ENCODE results near the gene TBC1D21.

The TBC1D21 gene

DNA sequence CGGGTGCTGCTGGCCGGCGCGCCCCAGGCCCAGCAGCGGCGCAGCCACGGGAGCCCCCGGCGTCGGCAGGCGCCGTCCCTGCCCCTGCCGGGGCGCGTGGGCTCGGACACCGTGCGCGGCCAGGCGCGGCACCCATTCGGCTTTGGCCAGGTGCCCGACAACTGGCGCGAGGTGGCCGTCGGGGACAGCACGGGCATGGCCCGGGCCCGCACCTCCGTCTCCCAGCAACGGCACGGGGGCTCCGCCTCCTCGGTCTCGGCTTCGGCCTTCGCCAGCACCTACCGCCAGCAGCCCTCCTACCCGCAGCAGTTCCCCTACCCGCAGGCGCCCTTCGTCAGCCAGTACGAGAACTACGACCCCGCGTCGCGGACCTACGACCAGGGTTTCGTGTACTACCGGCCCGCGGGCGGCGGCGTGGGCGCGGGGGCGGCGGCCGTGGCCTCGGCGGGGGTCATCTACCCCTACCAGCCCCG is 53.7 kb downstream of the TBC1D21 start:
- peak overlapping the region; percentile 91 for H3K27ac ChIP-seq (ENCODE audit: low read depth, low read length)
- peak overlapping the region; percentile 63 to 74 for H3K4me3 ChIP-seq (ENCODE audit: low read depth in 1 of 2, low read length in 2 of 2)
- peak overlapping the region; percentile 15 for H3K9ac ChIP-seq (ENCODE audit: low read length)
- H3K27me3 ChIP-seq (ENCODE audit: control insufficient read depth in 1 of 2, insufficient read depth in 2 of 2, low read length in 2 of 2): no peaks in the 10 kb centered on the region
- H3K36me3 ChIP-seq (ENCODE audit: insufficient read depth, low read length): no peaks in the 10 kb centered on the region
- H3K9me3 ChIP-seq (ENCODE audit: low read length): no peaks in the 10 kb centered on the region
- peaks cover 78% of the 10 kb centered on the region for H3K4me1 ChIP-seq (ENCODE audit: insufficient read depth, low read length)

DNA sequence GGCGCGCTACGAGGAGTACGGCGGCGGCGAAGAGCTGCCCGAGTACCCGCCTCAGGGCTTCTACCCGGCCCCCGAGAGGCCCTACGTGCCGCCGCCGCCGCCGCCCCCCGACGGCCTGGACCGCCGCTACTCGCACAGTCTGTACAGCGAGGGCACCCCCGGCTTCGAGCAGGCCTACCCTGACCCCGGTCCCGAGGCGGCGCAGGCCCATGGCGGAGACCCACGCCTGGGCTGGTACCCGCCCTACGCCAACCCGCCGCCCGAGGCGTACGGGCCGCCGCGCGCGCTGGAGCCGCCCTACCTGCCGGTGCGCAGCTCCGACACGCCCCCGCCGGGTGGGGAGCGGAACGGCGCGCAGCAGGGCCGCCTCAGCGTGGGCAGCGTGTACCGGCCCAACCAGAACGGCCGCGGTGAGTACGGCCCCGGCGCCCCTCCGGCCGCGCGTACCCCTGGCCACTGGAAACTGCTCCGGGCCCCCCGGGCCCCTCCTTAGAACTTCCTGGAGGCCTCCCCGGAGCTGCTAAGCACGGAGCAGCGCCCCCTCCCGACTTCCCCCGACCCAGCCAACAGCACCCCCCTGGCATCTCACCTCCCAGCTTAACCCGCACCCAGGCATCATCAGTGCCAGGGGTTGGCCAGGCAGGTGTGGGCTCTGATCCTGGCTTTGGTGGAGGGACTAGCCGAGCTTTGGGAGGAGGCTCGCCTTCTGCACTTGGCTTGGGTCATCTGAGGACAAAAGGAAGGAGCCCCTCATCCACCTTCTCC is 54.3 kb downstream of the TBC1D21 start:
- Histone ChIP-seq H3K4me1 (ENCODE audit: insufficient read depth, low read length) (peaks cover 72% of the 10 kb centered on the region), H3K27me3 (ENCODE audit: control insufficient read depth in 1 of 2, insufficient read depth in 2 of 2, low read length in 2 of 2) (no peaks in the 10 kb centered on the region), H3K36me3 (ENCODE audit: insufficient read depth, low read length) (no peaks in the 10 kb centered on the region), H3K9ac (ENCODE audit: low read length) (peak overlapping the region; percentile 43), H3K4me3 (ENCODE audit: low read depth in 1 of 2, low read length in 2 of 2) (peak overlapping the region; percentile 63 to 74), H3K9me3 (ENCODE audit: low read length) (no peaks in the 10 kb centered on the region), H3K27ac (ENCODE audit: low read depth, low read length) (peak overlapping the region; percentile 91)

DNA sequence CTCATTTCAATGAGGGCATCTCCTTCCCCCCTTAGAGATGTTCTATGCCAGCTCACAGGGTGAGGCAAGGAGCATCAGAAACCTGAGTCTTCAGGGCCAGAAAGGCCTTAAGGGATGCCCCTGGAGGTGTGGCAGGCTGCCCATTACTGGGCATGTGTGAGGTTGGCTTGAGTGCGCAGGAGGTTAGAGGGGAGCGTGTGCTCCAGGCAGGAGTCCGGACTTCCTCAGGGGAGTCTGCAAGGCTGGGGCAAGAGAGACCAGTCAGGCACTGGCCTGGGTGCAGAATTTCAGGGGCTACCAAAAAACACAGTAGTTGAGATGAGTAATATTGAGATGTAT is 54.8 kb downstream of the TBC1D21 start:
- H3K27ac ChIP-seq (ENCODE audit: low read depth, low read length): no peak overlapping the region

DNA sequence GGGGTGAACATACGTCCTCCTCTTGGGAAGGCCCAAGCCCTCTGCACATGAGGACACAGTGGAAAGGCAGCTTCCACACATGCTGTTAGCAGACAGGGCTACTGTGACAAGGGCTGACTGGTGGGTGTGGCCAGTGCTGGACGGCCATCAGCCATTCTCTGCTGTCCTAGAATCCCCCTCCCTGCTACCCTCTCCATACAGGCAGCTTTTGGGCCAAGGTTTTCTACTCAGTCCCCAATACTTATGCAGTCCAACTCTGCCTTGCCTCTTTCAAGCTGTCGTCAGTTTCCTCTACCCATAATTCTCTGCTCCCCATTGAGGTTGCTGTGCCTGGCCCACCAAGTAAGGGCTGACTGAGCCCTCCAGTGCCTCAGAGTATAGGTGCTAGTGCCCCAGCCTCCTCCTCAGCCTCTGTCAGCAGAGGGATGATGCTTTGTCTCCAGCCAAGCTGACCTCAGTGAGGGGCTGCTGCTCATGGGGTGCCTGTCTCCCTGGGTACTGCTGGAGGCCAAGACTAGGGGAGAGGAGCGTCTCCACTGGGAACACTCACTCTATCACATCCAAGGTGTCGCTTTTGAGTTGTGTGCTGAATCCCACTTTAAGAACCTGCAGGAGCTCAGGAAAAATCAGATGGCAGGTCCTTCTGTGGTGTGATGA is 55.7 kb downstream of the TBC1D21 start:
- no peak overlapping the region for H3K9ac ChIP-seq (ENCODE audit: low read length)
- peaks cover 58% of the 10 kb centered on the region for H3K4me1 ChIP-seq (ENCODE audit: insufficient read depth, low read length)
- no peak overlapping the region for H3K27ac ChIP-seq (ENCODE audit: low read depth, low read length)

More for the DNA sequence above, 54.8 kb downstream of the TBC1D21 start:
- no peaks in the 10 kb centered on the region for H3K36me3 ChIP-seq (ENCODE audit: insufficient read depth, low read length)
- H3K9ac ChIP-seq (ENCODE audit: low read length): peak overlapping the region; percentile 43
- peak overlapping the region; percentile 63 to 74 for H3K4me3 ChIP-seq (ENCODE audit: low read depth in 1 of 2, low read length in 2 of 2)
- H3K4me1 ChIP-seq (ENCODE audit: insufficient read depth, low read length): peaks cover 67% of the 10 kb centered on the region
- H3K27me3 ChIP-seq (ENCODE audit: control insufficient read depth in 1 of 2, insufficient read depth in 2 of 2, low read length in 2 of 2): no peaks in the 10 kb centered on the region
- H3K9me3 ChIP-seq (ENCODE audit: low read length): no peaks in the 10 kb centered on the region

DNA sequence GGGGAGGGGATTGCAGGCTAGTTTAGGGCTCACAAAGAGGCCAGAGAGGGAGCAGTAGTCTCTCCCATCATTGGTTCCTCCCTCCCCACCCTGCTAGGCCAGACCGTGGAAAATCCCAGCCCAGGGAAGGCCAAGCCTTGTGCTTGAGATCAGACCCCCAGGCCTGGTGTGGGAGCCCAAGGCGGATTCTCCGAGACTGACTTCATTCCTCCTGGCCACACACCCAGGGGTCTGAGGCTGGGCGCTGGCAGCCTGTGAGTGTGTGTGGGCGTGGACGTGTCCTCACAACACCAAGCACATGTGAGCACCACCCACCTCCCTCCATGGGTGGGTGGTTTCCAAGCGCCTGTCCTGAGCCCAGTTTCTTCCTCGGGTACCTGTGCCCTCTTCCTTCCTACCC is 57.0 kb downstream of the TBC1D21 start:
- H3K4me3 ChIP-seq (ENCODE audit: low read depth in 1 of 2, low read length in 2 of 2): no peak overlapping the region
- no peaks in the 10 kb centered on the region for H3K9me3 ChIP-seq (ENCODE audit: low read length)
- peaks cover 45% of the 10 kb centered on the region for H3K4me1 ChIP-seq (ENCODE audit: insufficient read depth, low read length)
- peaks cover 3% of the 10 kb centered on the region for H3K36me3 ChIP-seq (ENCODE audit: insufficient read depth, low read length)
- H3K27ac ChIP-seq (ENCODE audit: low read depth, low read length): no peak overlapping the region
- no peaks in the 10 kb centered on the region for H3K27me3 ChIP-seq (ENCODE audit: control insufficient read depth in 1 of 2, insufficient read depth in 2 of 2, low read length in 2 of 2)
- H3K9ac ChIP-seq (ENCODE audit: low read length): no peak overlapping the region

More for the DNA sequence above, 55.7 kb downstream of the TBC1D21 start:
- H3K36me3 ChIP-seq (ENCODE audit: insufficient read depth, low read length): peaks cover 3% of the 10 kb centered on the region
- H3K27me3 ChIP-seq (ENCODE audit: control insufficient read depth in 1 of 2, insufficient read depth in 2 of 2, low read length in 2 of 2): no peaks in the 10 kb centered on the region
- no peaks in the 10 kb centered on the region for H3K9me3 ChIP-seq (ENCODE audit: low read length)
- H3K4me3 ChIP-seq (ENCODE audit: low read depth in 1 of 2, low read length in 2 of 2): no peak overlapping the region

DNA sequence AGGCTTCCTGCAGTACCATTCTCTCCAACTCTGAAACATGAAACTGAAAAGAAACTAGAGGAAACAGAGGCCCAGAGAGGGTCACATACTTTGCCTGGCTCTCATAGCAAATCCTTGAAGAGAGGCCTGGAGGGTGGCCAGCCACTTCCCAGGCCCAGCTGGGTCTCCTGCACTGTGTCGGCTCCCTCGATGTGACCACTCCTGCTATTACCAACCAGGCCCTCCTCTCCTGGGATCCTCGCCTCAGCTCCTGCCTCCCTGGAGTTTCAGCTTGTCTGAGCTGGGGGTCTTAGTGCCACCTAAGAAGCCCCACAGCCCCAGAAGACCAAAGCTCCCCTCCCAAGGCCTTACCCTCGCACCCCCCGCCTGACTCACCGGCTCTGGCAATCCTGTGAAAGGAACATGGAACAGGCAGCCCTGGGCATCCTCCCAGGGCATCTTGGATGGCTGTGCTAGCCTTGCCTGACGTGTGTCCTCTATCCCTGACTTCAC is 57.5 kb downstream of the TBC1D21 start:
- Histone ChIP-seq H3K36me3 (ENCODE audit: insufficient read depth, low read length) (peaks cover 3% of the 10 kb centered on the region), H3K4me3 (ENCODE audit: low read depth in 1 of 2, low read length in 2 of 2) (no peak overlapping the region), H3K27ac (ENCODE audit: low read depth, low read length) (no peak overlapping the region), H3K27me3 (ENCODE audit: control insufficient read depth in 1 of 2, insufficient read depth in 2 of 2, low read length in 2 of 2) (no peaks in the 10 kb centered on the region), H3K9me3 (ENCODE audit: low read length) (no peaks in the 10 kb centered on the region), H3K9ac (ENCODE audit: low read length) (no peak overlapping the region), H3K4me1 (ENCODE audit: insufficient read depth, low read length) (peaks cover 42% of the 10 kb centered on the region)

DNA sequence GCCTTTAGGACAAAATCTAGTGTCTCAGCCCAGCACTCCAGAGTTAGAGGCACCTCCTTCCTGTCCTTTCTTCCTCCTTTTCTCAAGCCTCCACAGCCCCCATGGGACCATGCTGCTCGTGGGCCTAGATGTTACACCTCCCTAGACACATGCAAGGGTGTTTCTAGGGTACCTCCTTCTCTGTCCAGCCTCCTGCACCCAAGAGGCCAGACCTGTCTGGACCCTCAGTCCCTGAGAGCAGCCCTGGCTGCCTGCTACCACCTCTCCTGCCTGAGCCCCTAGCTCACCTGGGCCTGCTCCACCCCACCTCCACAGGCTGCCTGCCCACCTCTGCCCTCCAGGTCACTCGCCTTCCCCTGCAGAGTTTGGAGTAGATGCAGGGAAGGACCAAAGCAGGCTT is 58.1 kb downstream of the TBC1D21 start:
- Histone ChIP-seq H3K4me1 (ENCODE audit: insufficient read depth, low read length) (peaks cover 43% of the 10 kb centered on the region), H3K9ac (ENCODE audit: low read length) (no peak overlapping the region), H3K27me3 (ENCODE audit: control insufficient read depth in 1 of 2, insufficient read depth in 2 of 2, low read length in 2 of 2) (no peaks in the 10 kb centered on the region), H3K4me3 (ENCODE audit: low read depth in 1 of 2, low read length in 2 of 2) (no peak overlapping the region), H3K27ac (ENCODE audit: low read depth, low read length) (no peak overlapping the region), H3K36me3 (ENCODE audit: insufficient read depth, low read length) (peaks cover 3% of the 10 kb centered on the region), H3K9me3 (ENCODE audit: low read length) (no peaks in the 10 kb centered on the region)

DNA sequence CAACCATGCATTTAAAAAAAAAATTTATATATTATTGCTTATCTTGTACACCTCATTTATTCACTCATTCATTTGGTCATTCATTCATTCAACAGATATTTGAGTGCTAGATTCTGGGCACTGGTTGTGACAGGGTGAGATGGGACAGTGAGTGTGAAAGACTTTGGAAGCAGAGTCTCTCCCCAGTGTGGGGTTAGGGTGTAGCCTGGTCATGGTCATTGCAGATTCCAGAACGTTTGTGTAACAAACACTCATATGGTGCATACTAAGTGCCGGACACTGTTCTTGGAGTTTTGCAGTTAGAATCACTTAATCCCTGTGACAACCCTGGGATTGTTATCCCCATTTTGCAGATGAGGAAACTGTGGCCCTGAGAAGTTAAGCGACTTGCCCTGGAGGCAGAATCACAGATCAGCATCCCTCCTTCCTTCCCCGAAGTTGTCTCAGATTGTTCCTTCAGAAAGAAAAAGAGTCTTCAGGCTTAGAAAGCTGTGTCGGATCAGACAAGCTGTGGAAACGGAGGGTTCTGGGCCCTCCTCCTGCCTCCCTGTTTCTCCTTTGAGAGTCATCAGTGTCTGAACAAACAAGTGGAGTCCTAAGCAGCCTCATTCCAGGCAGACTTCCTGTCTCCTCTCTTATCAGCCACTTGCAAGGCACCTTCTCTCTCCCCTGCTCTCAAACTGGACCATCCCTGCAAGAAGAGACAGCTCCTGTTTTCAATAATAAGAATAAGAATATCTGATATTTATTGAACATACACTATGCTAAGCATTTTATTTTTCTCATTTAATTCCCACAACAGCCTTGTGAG is 59.2 kb downstream of the TBC1D21 start:
- Histone ChIP-seq H3K9me3 (ENCODE audit: low read length) (no peaks in the 10 kb centered on the region), H3K9ac (ENCODE audit: low read length) (no peak overlapping the region), H3K27ac (ENCODE audit: low read depth, low read length) (no peak overlapping the region), H3K27me3 (ENCODE audit: control insufficient read depth in 1 of 2, insufficient read depth in 2 of 2, low read length in 2 of 2) (no peaks in the 10 kb centered on the region), H3K36me3 (ENCODE audit: insufficient read depth, low read length) (peaks cover 3% of the 10 kb centered on the region), H3K4me1 (ENCODE audit: insufficient read depth, low read length) (peaks cover 41% of the 10 kb centered on the region), H3K4me3 (ENCODE audit: low read depth in 1 of 2, low read length in 2 of 2) (no peak overlapping the region)

DNA sequence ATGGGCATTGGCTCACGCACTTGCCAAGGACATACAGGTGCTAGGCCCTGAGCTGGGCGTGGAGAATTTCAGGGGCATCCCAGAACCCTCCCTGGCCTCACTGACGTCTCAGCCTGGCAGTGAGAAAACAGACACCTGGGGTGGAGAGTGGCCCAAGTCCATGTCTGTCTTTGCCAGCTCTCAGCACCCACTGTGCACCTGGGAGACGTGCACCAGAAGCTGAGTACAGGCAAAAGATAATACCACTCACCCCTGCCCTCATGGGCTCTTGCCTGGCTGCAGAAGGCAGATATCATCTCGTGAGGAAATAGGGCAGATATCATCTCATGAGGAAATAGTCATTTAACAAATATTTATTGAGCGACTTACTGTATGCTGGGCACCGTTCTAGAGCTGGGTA is 60.9 kb downstream of the TBC1D21 start:
- no peak overlapping the region for H3K27ac ChIP-seq (ENCODE audit: low read depth, low read length)
- H3K36me3 ChIP-seq (ENCODE audit: insufficient read depth, low read length): peaks cover 3% of the 10 kb centered on the region
- H3K4me1 ChIP-seq (ENCODE audit: insufficient read depth, low read length): peaks cover 30% of the 10 kb centered on the region
- H3K4me3 ChIP-seq (ENCODE audit: low read depth in 1 of 2, low read length in 2 of 2): no peak overlapping the region
- H3K9ac ChIP-seq (ENCODE audit: low read length): no peak overlapping the region
- H3K9me3 ChIP-seq (ENCODE audit: low read length): no peaks in the 10 kb centered on the region
- no peaks in the 10 kb centered on the region for H3K27me3 ChIP-seq (ENCODE audit: control insufficient read depth in 1 of 2, insufficient read depth in 2 of 2, low read length in 2 of 2)

DNA sequence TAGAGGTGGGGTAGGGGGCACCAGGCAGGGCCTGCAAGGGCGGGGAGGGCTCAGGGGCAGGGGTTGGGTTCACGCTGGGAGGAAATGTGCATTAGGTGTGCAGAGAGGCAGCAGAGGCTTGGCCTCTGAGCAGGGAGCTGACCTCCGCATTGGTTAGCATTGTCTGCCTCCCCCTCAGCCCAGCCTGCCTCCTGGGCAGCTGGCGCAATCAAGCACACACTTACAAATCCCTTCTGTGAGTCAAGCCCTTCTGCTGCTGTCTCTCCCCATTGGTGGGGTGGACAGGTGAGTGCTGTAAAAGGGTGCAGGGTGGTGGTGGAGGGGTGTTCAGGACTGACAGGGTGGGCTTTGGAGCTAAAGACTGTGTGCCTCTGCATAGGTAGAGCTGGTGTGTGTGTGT is 62.2 kb downstream of the TBC1D21 start:
- peaks cover 3% of the 10 kb centered on the region for H3K36me3 ChIP-seq (ENCODE audit: insufficient read depth, low read length)
- no peak overlapping the region for H3K4me3 ChIP-seq (ENCODE audit: low read depth in 1 of 2, low read length in 2 of 2)
- peaks cover 21% of the 10 kb centered on the region for H3K4me1 ChIP-seq (ENCODE audit: insufficient read depth, low read length)
- no peak overlapping the region for H3K27ac ChIP-seq (ENCODE audit: low read depth, low read length)
- H3K9ac ChIP-seq (ENCODE audit: low read length): no peak overlapping the region
- H3K27me3 ChIP-seq (ENCODE audit: control insufficient read depth in 1 of 2, insufficient read depth in 2 of 2, low read length in 2 of 2): no peaks in the 10 kb centered on the region
- no peaks in the 10 kb centered on the region for H3K9me3 ChIP-seq (ENCODE audit: low read length)

DNA sequence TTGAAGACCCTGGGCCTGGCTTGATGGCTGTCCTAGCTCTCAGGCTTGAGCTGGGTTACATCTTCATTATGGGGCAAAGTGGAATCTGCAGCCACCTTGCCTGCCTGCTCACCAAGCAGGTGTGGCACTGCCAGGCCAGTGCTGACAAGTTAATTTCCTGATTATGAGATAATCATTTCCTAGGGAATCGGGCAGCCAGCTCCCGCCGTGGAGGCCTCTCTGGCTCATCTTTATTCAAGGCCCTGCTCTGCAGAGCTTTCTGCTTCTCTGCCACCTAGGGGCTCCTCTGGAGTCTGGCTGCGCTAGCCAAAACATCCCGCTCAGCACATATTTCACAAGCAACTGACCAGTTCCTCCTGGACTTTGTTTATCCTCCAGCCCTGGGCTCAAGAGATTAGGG is 62.8 kb downstream of the TBC1D21 start:
- H3K27ac ChIP-seq (ENCODE audit: low read depth, low read length): no peak overlapping the region

More for the DNA sequence above, 62.8 kb downstream of the TBC1D21 start:
- Histone ChIP-seq H3K9ac (ENCODE audit: low read length) (no peak overlapping the region), H3K4me3 (ENCODE audit: low read depth in 1 of 2, low read length in 2 of 2) (no peak overlapping the region), H3K36me3 (ENCODE audit: insufficient read depth, low read length) (peaks cover 3% of the 10 kb centered on the region), H3K9me3 (ENCODE audit: low read length) (no peaks in the 10 kb centered on the region), H3K4me1 (ENCODE audit: insufficient read depth, low read length) (peaks cover 21% of the 10 kb centered on the region), H3K27me3 (ENCODE audit: control insufficient read depth in 1 of 2, insufficient read depth in 2 of 2, low read length in 2 of 2) (no peaks in the 10 kb centered on the region)
